ENCODE data around the gene GADL1. TPM values are rescaled to one million over a fixed set of nuclear protein-coding genes. Genes with fewer than 3 reads are reported as not detected.

The GADL1 gene
- total RNA-seq, 1 experiment from 2014 or later, result 0.09 TPM

- H3K36me3 Mint-ChIP-seq (ENCODE audit: insufficient read depth in 1 of 3, low read depth in 3 of 3), result no peaks in the 10 kb centered on the region
- Histone ChIP-seq H2BK12ac (ENCODE audit: insufficient read length, low read depth, low read length) (no peak overlapping the region), H3K27me3 (ENCODE audit: insufficient read depth, low read length) (no peaks in the 10 kb centered on the region), H3K56ac (ENCODE audit: insufficient read length, low read depth, low read length) (no peak overlapping the region), H3K4me1 (ENCODE audit: insufficient read depth, low read length) (no peaks in the 10 kb centered on the region; the same call in 1 of the 2 replicates), H3T11ph (ENCODE audit: low read length) (no peak overlapping the region), H2BK15ac (ENCODE audit: low read depth, low read length) (no peak overlapping the region), H2AFZ (ENCODE audit: low read length) (no peak overlapping the region), H4K91ac (ENCODE audit: insufficient read length, low read depth, low read length) (no peak overlapping the region), H2BK20ac (ENCODE audit: low read depth, low read length, poor library complexity, severe bottlenecking) (no peak overlapping the region), H3K9ac (ENCODE audit: extremely low read depth, insufficient read length, low read length) (no peak overlapping the region), H3K4ac (ENCODE audit: low read depth, low read length) (no peak overlapping the region), H3K79me2 (ENCODE audit: insufficient read depth, low read length) (no peaks in the 10 kb centered on the region), H3K4me2 (ENCODE audit: insufficient read depth, insufficient read length, low read length) (no peak overlapping the region), H4K5ac (ENCODE audit: insufficient read length, low read depth, low read length) (no peak overlapping the region), H3K9me3 (ENCODE audit: control insufficient read depth, low read depth, low read length) (no peaks in the 10 kb centered on the region), H2BK5ac (ENCODE audit: insufficient read length, low read length) (no peak overlapping the region), H2BK120ac (ENCODE audit: low read depth, low read length, poor library complexity, severe bottlenecking) (no peak overlapping the region), H2AK5ac (ENCODE audit: insufficient read length, low read length) (no peak overlapping the region), H3K27ac (ENCODE audit: insufficient read length, low read depth, low read length) (no peak overlapping the region), H4K8ac (replicated peaks; ENCODE audit: insufficient read length, low read depth, low read length) (no peak overlapping the region), H3K79me1 (ENCODE audit: insufficient read depth, low read depth, low read length, poor library complexity, severe bottlenecking) (no peaks in the 10 kb centered on the region), H3K23me2 (ENCODE audit: insufficient read length, low read depth, low read length, poor library complexity, severe bottlenecking) (no peaks in the 10 kb centered on the region), H3K23ac (ENCODE audit: insufficient read length, low read depth, low read length) (no peak overlapping the region), H3K14ac (ENCODE audit: insufficient read depth, low read length) (no peak overlapping the region), H3K18ac (ENCODE audit: insufficient read length, low read depth, low read length) (no peak overlapping the region), H4K20me1 (ENCODE audit: control insufficient read depth, insufficient read depth, insufficient read length) (no peaks in the 10 kb centered on the region)
- H3K4me1 Mint-ChIP-seq, result peaks cover 20 to 27% of the 10 kb centered on the region in 2 experiments
- no peak for DNase-seq
- TF ChIP-seq CTCF (conservative IDR thresholded peaks at IDR 0.05), result no peak
- no CpG with 5 or more reads among the region's 2 CpGs for WGBS (ENCODE audit: extremely low coverage, insufficient read length, low lambda C conversion rate)
- H3K27ac Mint-ChIP-seq, result no peak overlapping the region
- H3K27me3 Mint-ChIP-seq (ENCODE audit: low read depth), result no peaks in the 10 kb centered on the region
- H3K9me3 Mint-ChIP-seq, result no peaks in the 10 kb centered on the region
- H3K4me3 Mint-ChIP-seq, result no peak overlapping the region
Measured at GRCh38 chr3:30862004-30862403, 32.5 kb downstream of the GADL1 start.

Data from H9 (cell line).